WTC11 (cell line): ENCODE data around the gene VEZF1. TPM values are rescaled to one million over a fixed set of nuclear protein-coding genes. Genes with fewer than 3 reads are reported as not detected.

ENCODE experiments used
- ATAC-seq: fragments of 200-7000 bp; cut with Tn5 transposase; 2 replicates; pipeline ENCODE4 v1.10.0; 2021; ENCODE audit warnings: mild to moderate bottlenecking, moderate library complexity
- CTCF ChIA-PET: fragments of 300-600 bp; sonication (Branson Sonifier 250); formaldehyde crosslinking; loops from one replicate; lab custom pipeline; 2021; ENCODE audit warnings: antibody characterized with exemption; lab: Charles Lee
- POLR2A ChIA-PET: fragments of 350-600 bp; sonication (Branson Sonifier 250); formaldehyde crosslinking; loops from one replicate; lab custom pipeline; 2021; ENCODE audit warnings: antibody characterized with exemption; lab: Charles Lee
- DNase-seq: peaks from one replicate; pipeline ENCODE4 v3.0.0; 2021; ENCODE audit warnings: low spot score
- H3K27ac Mint-ChIP-seq: 2 replicates; pipeline ENCODE4 v1.8.0; 2021; ENCODE audit warnings: mixed read lengths
- H3K27me3 Mint-ChIP-seq: 2 replicates; pipeline ENCODE4 v1.8.0; 2021; ENCODE audit warnings: low read depth, mild to moderate bottlenecking, moderate library complexity, mixed read lengths
- H3K36me3 Mint-ChIP-seq: 2 replicates; pipeline ENCODE4 v1.8.0; 2021; ENCODE audit warnings: mixed read lengths
- H3K4me1 Mint-ChIP-seq: 2 replicates; pipeline ENCODE4 v1.8.0; 2022; ENCODE audit warnings: mixed read lengths
- H3K4me3 Mint-ChIP-seq: 2 replicates; pipeline ENCODE4 v1.8.0; 2021; ENCODE audit warnings: mild to moderate bottlenecking, moderate library complexity, mixed read lengths
- H3K9me3 Mint-ChIP-seq: 2 replicates; pipeline ENCODE4 v1.8.0; 2021; ENCODE audit warnings: mixed read lengths
- AFF4 ChIP-seq: sonication (generic); formaldehyde crosslinking; IDR thresholded peaks from 2 replicates; pipeline ENCODE4 v1.8.1; 2023; ENCODE audit warnings: mild to moderate bottlenecking, missing genetic modification reagents, borderline replicate concordance
- ARID4B ChIP-seq: sonication (generic); formaldehyde crosslinking; IDR thresholded peaks from 2 replicates; pipeline ENCODE4 v1.8.0; 2023; ENCODE audit warnings: missing genetic modification reagents, mild to moderate bottlenecking, borderline replicate concordance
- ATF3 ChIP-seq: sonication (generic); formaldehyde crosslinking; conservative IDR thresholded peaks from 2 replicates; pipeline ENCODE4 v1.8.1; 2022; ENCODE audit warnings: mild to moderate bottlenecking, missing genetic modification reagents
- CDX4 ChIP-seq: fragments of 250-450 bp; sonication (Bioruptor Pico); IDR thresholded peaks from 2 replicates; pipeline ENCODE4 v1.9.0; 2021; ENCODE audit warnings: moderate library complexity, mild to moderate bottlenecking, inconsistent platforms, borderline replicate concordance
- E2F4 ChIP-seq: sonication (generic); formaldehyde crosslinking; IDR thresholded peaks from 2 replicates; pipeline ENCODE4 v1.8.1; 2022; ENCODE audit warnings: low read depth, mild to moderate bottlenecking, moderate library complexity, missing genetic modification reagents, borderline replicate concordance
- FOXP1 ChIP-seq: sonication (generic); formaldehyde crosslinking; IDR thresholded peaks from 2 replicates; pipeline ENCODE4 v1.8.0; 2022; ENCODE audit warnings: missing genetic modification reagents, mild to moderate bottlenecking, moderate library complexity, borderline replicate concordance
- GTF2I ChIP-seq: fragments of 250-450 bp; sonication (Bioruptor Pico); conservative IDR thresholded peaks from 2 replicates; pipeline ENCODE4 v1.4.0; 2021; ENCODE audit warnings: mild to moderate bottlenecking
- HMGA2 ChIP-seq: fragments of 250-450 bp; sonication (Bioruptor Pico); IDR thresholded peaks from 2 replicates; pipeline ENCODE4 v1.4.0; 2021; ENCODE audit warnings: mild to moderate bottlenecking, moderate library complexity
- JAZF1 ChIP-seq: fragments of 250-450 bp; sonication (Bioruptor Pico); IDR thresholded peaks from 2 replicates; pipeline ENCODE4 v1.9.0; 2021; ENCODE audit warnings: moderate library complexity, mild to moderate bottlenecking, inconsistent platforms
- KAT7 ChIP-seq: sonication (generic); formaldehyde crosslinking; IDR thresholded peaks from 2 replicates; pipeline ENCODE4 v1.8.1; 2023; ENCODE audit warnings: missing genetic modification reagents, mild to moderate bottlenecking, borderline replicate concordance
- MYBL2 ChIP-seq: sonication (generic); formaldehyde crosslinking; IDR thresholded peaks from 2 replicates; pipeline ENCODE4 v1.8.1; 2023; ENCODE audit warnings: mild to moderate bottlenecking, moderate library complexity, missing genetic modification reagents
- PRRX2 ChIP-seq: fragments of 250-450 bp; sonication (Bioruptor Pico); IDR thresholded peaks from 2 replicates; pipeline ENCODE4 v1.8.0; 2021; ENCODE audit warnings: mild to moderate bottlenecking
- RELA ChIP-seq: sonication (generic); formaldehyde crosslinking; IDR thresholded peaks from 2 replicates; pipeline ENCODE4 v1.8.1; 2022; ENCODE audit warnings: missing genetic modification reagents, mild to moderate bottlenecking, borderline replicate concordance
- RORB ChIP-seq: fragments of 250-450 bp; sonication (Bioruptor Pico); IDR thresholded peaks from 2 replicates; pipeline ENCODE4 v1.9.0; 2021; ENCODE audit warnings: mild to moderate bottlenecking
- SMAD4 ChIP-seq: sonication (generic); formaldehyde crosslinking; IDR thresholded peaks from 2 replicates; pipeline ENCODE4 v1.8.0; 2022; ENCODE audit warnings: mild to moderate bottlenecking, missing genetic modification reagents
- TEAD1 ChIP-seq: sonication (generic); formaldehyde crosslinking; IDR thresholded peaks from 2 replicates; pipeline ENCODE4 v1.8.0; 2022; ENCODE audit warnings: mild to moderate bottlenecking, missing genetic modification reagents
- ZBTB43 ChIP-seq: sonication (generic); formaldehyde crosslinking; IDR thresholded peaks from 2 replicates; pipeline ENCODE4 v1.8.1; 2023; ENCODE audit warnings: mild to moderate bottlenecking, missing genetic modification reagents
- ZNF425 ChIP-seq: fragments of 250-450 bp; sonication (Bioruptor Pico); conservative IDR thresholded peaks from 2 replicates; pipeline ENCODE4 v1.9.0; 2021; ENCODE audit warnings: mild to moderate bottlenecking
- total RNA-seq: library from RNA; stranded (reverse); gene quantifications from 3 replicates; pipeline ENCODE4 v1.2.3, GENCODE V29; 2021

The VEZF1 gene
- total RNA-seq, 1 experiment from 2014 or later = 43.3 TPM

- ATAC-seq = peak; percentile 58
- DNase-seq = no peak
- Mint-ChIP-seq H3K27ac (no peak overlapping the region), H3K36me3 (peaks cover 2% of the 10 kb centered on the region; the same call in 1 of the 2 replicates), H3K4me1 (peaks cover 12% of the 10 kb centered on the region), H3K4me3 (no peak overlapping the region), H3K27me3 (peaks cover 3% of the 10 kb centered on the region; the same call in 1 of the 2 replicates), H3K9me3 (peaks cover 15% of the 10 kb centered on the region)
- TF ChIP-seq FOXP1 (CRISPR knock-in tag) (no peak), CDX4 (no peak), KAT7 (CRISPR knock-in tag) (no peak), PRRX2 (CRISPR knock-in tag) (no peak)
- ChIA-PET CTCF (no interaction called here), POLR2A (no interaction called here)
Observed at GRCh38 chr17:58032691-58033415, 44.8 kb upstream of the VEZF1 start.

GRCh38 chr17:58028578-58028977 is 40.5 kb upstream of the VEZF1 start:
- peaks cover 9% of the 10 kb centered on the region for H3K27me3 Mint-ChIP-seq
- TF ChIP-seq RORB (CRISPR knock-in tag) = no peak
- TF ChIP-seq GTF2I = no peak
- TF ChIP-seq ZBTB43 (CRISPR knock-in tag) = no peak
- TF ChIP-seq AFF4 (CRISPR knock-in tag) = no peak
- TF ChIP-seq HMGA2 (CRISPR knock-in tag) = no peak
- TF ChIP-seq RELA (CRISPR knock-in tag) = no peak
- no peak for TF ChIP-seq E2F4
- no peak for TF ChIP-seq TEAD1 (CRISPR knock-in tag)
- no peak for TF ChIP-seq MYBL2 (CRISPR knock-in tag)
- TF ChIP-seq SMAD4 = no peak
- TF ChIP-seq ARID4B (CRISPR knock-in tag) = no peak
- no peak for TF ChIP-seq ZNF425 (CRISPR knock-in tag)
- TF ChIP-seq ATF3 (CRISPR knock-in tag) = no peak
- no peak for TF ChIP-seq JAZF1 (CRISPR knock-in tag)
- H3K27ac Mint-ChIP-seq = no peak overlapping the region
- H3K9me3 Mint-ChIP-seq = peaks cover 18% of the 10 kb centered on the region
- ChIA-PET CTCF (interaction anchor here (0.6 kb wide), 2 partner anchors 148 to 189 kb away, joined by 3 to 5 read pairs; no protein-coding TSS in a partner anchor), POLR2A (interaction anchor here (0.7 kb wide), 1 partner anchor 23 kb away, joined by 7 read pairs; no protein-coding TSS in a partner anchor)
- H3K36me3 Mint-ChIP-seq = peaks cover 2% of the 10 kb centered on the region; the same call in 1 of the 2 replicates
- peaks cover 13% of the 10 kb centered on the region for H3K4me1 Mint-ChIP-seq
- no peak overlapping the region for H3K4me3 Mint-ChIP-seq
- no peak for ATAC-seq
- DNase-seq = no peak
